Endothelial cell (in vitro differentiated cells): ENCODE results near the gene UGP2. TPM values are rescaled to one million over a fixed set of nuclear protein-coding genes. Genes with fewer than 3 reads are reported as not detected.

Experiments used
- DNase-seq: peaks from one replicate; pipeline ENCODE4 v3.0.0; 2021; ENCODE audit warnings: low spot score
- H3K27ac Mint-ChIP-seq: one replicate; pipeline ENCODE4 v1.8.0; 2021; ENCODE audit warnings: mixed read lengths, inconsistent platforms; ENCODE audit not compliant: unreplicated experiment
- H3K27me3 Mint-ChIP-seq: one replicate; pipeline ENCODE4 v1.8.0; 2021; ENCODE audit warnings: mild to moderate bottlenecking, moderate library complexity, mixed read lengths, inconsistent platforms; ENCODE audit not compliant: unreplicated experiment
- H3K36me3 Mint-ChIP-seq: one replicate; pipeline ENCODE4 v1.8.0; 2021; ENCODE audit warnings: mild to moderate bottlenecking, low read depth, mixed read lengths, inconsistent platforms; ENCODE audit not compliant: unreplicated experiment
- H3K4me1 Mint-ChIP-seq: one replicate; pipeline ENCODE4 v1.8.0; 2021; ENCODE audit warnings: mild to moderate bottlenecking, mixed read lengths, inconsistent platforms; ENCODE audit not compliant: unreplicated experiment
- H3K4me3 Mint-ChIP-seq: one replicate; pipeline ENCODE4 v1.8.0; 2021; ENCODE audit warnings: mild to moderate bottlenecking, mixed read lengths, inconsistent platforms; ENCODE audit not compliant: unreplicated experiment
- H3K9me3 Mint-ChIP-seq: one replicate; pipeline ENCODE4 v1.8.0; 2021; ENCODE audit warnings: mixed read lengths, inconsistent platforms; ENCODE audit not compliant: unreplicated experiment
- CTCF ChIP-seq: fragments of 200-600 bp; sonication (generic); IDR thresholded peaks from one replicate; pipeline ENCODE4 v1.5.0; 2021; ENCODE audit warnings: antibody characterized with exemption; ENCODE audit not compliant: unreplicated experiment
- long read RNA-seq: library from polyadenylated mRNA; unstranded; transcript quantifications from one replicate; pipeline ENCODE4 v2.0.0, GENCODE V29; 2020; ENCODE audit not compliant: unreplicated experiment
- total RNA-seq: library from RNA; stranded (reverse); fragmentation: NEBNext Ultra II Directional; extraction: Animal tissue kit (Norgen Biotek cat#: 25700); gene quantifications from one replicate; pipeline ENCODE4 v1.2.1, GENCODE V29; 2021; ENCODE audit not compliant: unreplicated experiment

The UGP2 gene
- total RNA-seq = 88.3 TPM
- long read RNA-seq, transcript UGP2-201 (10 exons, 2,338 nt) = major isoform, 27 of 52 reads
- long read RNA-seq, transcript UGP2-202 (10 exons, 2,136 nt) = minor isoform, 13 of 52 reads
- long read RNA-seq, partial matches to known transcripts = 4 of 52 reads
- long read RNA-seq, other reads (novel, unspliced or antisense) = 8 of 52 reads

- peak; percentile 90 for DNase-seq
- Mint-ChIP-seq H3K27me3 (peaks cover 8% of the 10 kb centered on the region), H3K4me3 (peak within 1 kb of the TSS; percentile 97), H3K4me1 (peaks cover 23% of the 10 kb centered on the region), H3K9me3 (no peaks in the 10 kb centered on the region), H3K27ac (peak within 1 kb of the TSS; percentile 99), H3K36me3 (no peaks in the 10 kb centered on the region)
- no peak for TF ChIP-seq CTCF
Observed at GRCh38 chr2:63841254-63842022, at the start of gene UGP2. Gene UGP2 (plus strand): TSS chr2:63841896. CDS start chr2:63842186, 290 bp downstream.

GRCh38 chr2:63792530-63792929 lies 49.2 kb upstream of the UGP2 start:
- H3K27me3 Mint-ChIP-seq = no peaks in the 10 kb centered on the region
- no peak overlapping the region for H3K4me3 Mint-ChIP-seq
- no peak overlapping the region for H3K27ac Mint-ChIP-seq

GRCh38 chr2:63796366-63796765 lies 45.3 kb upstream of the UGP2 start:
- Mint-ChIP-seq H3K9me3 (no peaks in the 10 kb centered on the region), H3K36me3 (no peaks in the 10 kb centered on the region), H3K4me3 (no peak overlapping the region), H3K27me3 (no peaks in the 10 kb centered on the region), H3K4me1 (peaks cover 3% of the 10 kb centered on the region), H3K27ac (no peak overlapping the region)
- no peak for DNase-seq
- no peak for TF ChIP-seq CTCF

More at GRCh38 chr2:63792530-63792929, 49.2 kb upstream of the UGP2 start:
- TF ChIP-seq CTCF = no peak
- Mint-ChIP-seq H3K9me3 (no peaks in the 10 kb centered on the region), H3K36me3 (no peaks in the 10 kb centered on the region), H3K4me1 (peaks cover 3% of the 10 kb centered on the region)
- no peak for DNase-seq

GRCh38 chr2:63796796-63797195 lies 44.9 kb upstream of the UGP2 start:
- H3K36me3 Mint-ChIP-seq = no peaks in the 10 kb centered on the region
- H3K4me1 Mint-ChIP-seq = peaks cover 3% of the 10 kb centered on the region
- no peak overlapping the region for H3K27ac Mint-ChIP-seq
- no peaks in the 10 kb centered on the region for H3K9me3 Mint-ChIP-seq
- H3K27me3 Mint-ChIP-seq = no peaks in the 10 kb centered on the region
- no peak for DNase-seq
- H3K4me3 Mint-ChIP-seq = no peak overlapping the region
- no peak for TF ChIP-seq CTCF

GRCh38 chr2:63801455-63801854 lies 40.2 kb upstream of the UGP2 start:
- DNase-seq = no peak
- Mint-ChIP-seq H3K4me3 (no peak overlapping the region), H3K4me1 (peaks cover under 1% of the 10 kb centered on the region), H3K9me3 (no peaks in the 10 kb centered on the region), H3K27me3 (no peaks in the 10 kb centered on the region), H3K27ac (no peak overlapping the region), H3K36me3 (no peaks in the 10 kb centered on the region)
- TF ChIP-seq CTCF = no peak
